ENCODE measurements around the gene CYGB.

The CYGB gene

GRCh38 chr17:76537578-76538280, at the start of gene CYGB:
Gene CYGB (minus strand): TSS chr17:76537709. CDS start chr17:76537542, 167 bp downstream.
- no peak for DNase-seq

DNA sequence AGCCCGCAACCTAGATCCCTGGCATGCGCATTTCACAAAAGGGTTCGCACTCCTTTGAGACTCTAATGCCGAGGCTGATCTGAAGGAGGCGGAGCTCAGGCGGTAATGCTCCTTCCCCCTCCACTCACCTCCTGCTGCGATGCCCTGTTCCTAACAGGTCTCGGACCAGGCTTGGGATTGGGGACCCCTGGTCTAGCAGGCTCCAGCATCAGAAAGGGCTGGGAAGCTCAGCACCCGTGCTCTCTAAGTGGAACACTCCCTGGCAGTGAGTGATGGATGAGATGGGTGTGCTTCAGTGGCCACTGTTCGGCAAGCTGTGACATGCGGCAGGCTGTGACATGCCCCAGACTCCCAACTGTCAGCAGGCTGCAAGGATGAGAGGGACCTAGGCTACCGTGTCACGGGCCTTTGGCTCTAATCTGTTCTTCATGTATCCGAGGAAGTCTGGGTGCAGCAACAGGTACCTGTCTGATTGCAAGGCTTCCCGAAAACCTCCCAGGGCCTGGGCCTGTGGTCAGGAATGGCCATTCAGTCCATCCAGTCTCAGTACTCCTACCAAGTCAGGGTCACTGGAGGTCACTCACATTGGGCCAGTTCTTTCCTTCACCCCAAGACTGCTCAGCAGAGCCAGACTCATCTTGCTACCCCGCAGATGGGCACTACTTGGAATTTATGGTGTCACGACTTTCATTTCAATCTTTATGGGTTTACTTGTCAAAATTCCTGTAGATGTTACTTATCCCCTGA, 49.4 kb upstream of the CYGB start:
- DNase-seq: no peak

DNA sequence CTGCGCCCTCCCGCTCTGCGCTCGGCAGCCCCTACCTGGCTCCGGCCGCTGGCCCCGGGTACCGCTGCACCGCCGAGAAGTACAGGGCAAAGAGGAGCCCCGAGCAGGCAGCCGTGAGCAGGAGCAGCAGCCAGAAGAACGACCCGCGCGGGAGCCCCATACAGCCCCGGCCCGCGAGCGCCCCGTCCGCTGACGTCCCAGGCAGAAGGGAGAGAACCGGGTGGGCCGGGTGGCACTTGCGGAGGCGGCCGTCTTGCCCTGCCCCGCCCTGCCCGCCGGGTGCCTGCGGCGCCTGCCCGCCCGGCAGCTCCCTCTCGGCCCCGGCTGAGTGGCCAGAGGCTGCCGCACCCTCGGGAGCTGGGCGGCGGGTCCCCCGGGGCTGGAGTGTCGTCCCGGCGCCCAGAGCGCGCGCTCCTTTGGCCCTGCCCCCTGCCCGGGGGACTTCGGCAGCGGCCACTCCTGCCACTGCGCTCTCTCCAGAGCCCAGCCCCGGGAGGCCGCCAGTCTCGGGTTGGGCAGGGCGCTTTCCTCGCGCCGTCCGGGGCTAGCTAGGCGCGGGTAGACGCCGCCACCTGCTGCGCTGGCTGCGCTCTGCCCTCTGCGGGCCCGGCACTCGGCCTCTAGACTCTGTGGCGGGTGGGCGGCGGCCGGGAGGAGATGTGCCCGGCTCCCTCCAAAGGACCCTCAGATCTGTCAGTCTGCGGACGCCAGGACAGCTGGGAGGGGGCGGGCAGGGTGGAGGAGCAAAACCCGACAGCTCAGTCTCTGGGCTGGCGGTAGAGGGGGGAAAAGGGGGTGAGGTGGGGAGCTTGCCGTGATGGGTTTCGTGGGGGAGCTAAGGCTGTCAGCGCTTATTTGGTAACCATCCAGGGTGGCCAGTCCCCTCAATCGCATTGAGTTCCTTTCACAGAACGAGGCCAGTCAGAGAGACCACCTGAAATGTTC, 48.4 kb upstream of the CYGB start, which contains the start of gene ST6GALNAC2:
ST6GALNAC2 (minus strand) TSS at position 212 of the 945 bp plus-strand sequence; CDS start at position 160, 52 bp downstream.
- no peak for DNase-seq

DNA sequence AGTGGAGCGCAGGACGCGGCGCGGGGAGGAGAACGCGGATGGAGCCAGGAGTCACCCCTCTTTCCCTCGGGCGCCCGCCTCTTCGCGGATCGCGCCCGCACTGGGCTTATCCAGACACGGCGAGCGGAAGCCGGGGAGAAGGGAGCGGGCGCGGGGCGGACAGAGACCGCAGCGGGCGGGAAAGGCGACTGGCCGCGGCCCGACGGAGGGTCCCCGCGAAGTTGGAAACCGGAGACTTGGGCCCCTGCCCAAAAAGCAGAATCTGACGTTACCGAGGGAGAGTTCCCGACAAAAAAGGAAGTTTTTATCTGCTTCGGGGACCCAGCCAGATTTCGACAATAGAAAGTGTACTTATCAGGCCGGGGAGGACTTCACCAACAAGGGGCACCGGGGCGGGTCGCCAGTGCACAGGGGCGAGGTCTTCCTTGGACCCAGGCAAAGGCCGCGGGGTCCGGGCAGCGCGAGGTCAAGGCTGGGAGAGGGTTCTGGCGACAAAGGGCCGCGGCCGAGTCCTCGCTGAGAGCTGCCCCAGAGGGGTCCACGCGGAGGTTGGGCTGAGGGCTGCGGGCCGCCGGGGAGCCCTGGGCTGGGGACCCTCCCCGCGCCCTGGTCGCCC, 47.6 kb upstream of the CYGB start:
- no peak for DNase-seq

GRCh38 chr17:76584427-76585032, 47.0 kb upstream of the CYGB start:
- no peak for DNase-seq

- no peak for DNase-seq
Observed at GRCh38 chr17:76582660-76583059, 45.2 kb upstream of the CYGB start.

- DNase-seq: no peak
Observed at GRCh38 chr17:76581515-76581914, 44.0 kb upstream of the CYGB start.

DNA sequence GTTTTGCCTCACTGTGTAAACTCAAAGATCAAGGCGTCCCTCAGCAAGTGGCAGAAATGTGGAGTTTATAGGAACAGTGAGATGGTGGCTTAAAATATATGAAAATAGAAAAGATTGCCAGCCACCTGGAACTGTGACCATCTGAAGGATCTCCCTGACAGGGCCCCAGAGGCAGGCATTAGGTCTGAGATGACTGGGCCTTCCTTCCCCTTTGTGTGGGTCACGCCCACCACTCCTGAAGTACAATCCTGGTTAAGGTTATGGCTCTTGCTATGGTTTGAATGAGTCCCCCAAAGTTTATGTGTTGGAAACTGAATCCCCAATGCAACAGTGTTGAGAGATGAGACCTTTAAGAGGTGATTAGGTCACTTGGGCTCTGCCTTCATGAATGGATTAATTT, 41.8 kb upstream of the CYGB start:
- no peak for DNase-seq

- no peak for DNase-seq
Observed at GRCh38 chr17:76578376-76578775, 40.9 kb upstream of the CYGB start.

- DNase-seq: no peak
Observed at GRCh38 chr17:76577876-76578275, 40.4 kb upstream of the CYGB start.

- DNase-seq: no peak
Observed at GRCh38 chr17:76576189-76576588, 38.7 kb upstream of the CYGB start.

- DNase-seq: no peak
Observed at GRCh38 chr17:76575570-76575969, 38.1 kb upstream of the CYGB start.

GRCh38 chr17:76574166-76574565, 36.7 kb upstream of the CYGB start:
- DNase-seq: no peak

DNA sequence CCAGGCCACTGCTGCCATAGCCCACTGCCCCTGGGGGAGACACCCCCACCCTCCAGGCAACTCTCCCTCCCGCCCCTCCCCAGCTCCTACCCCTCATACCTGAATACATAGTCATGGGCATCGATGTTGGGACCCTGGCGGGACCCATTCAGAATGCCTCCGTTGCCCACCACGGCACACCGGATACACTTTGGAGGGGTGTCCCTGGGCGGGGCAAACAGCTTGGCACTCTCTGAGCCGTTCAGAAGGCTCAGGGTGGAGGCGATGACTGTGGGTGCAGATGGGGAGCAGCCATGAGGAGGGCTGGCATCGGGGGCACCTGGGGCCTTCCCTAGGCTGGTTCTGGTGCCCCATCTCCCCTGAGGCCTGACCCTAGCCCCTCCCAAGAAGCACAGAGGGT, 35.6 kb upstream of the CYGB start:
- no peak for DNase-seq

- DNase-seq: no peak
Observed at GRCh38 chr17:76572201-76572910, 34.8 kb upstream of the CYGB start.

- DNase-seq: no peak
Observed at GRCh38 chr17:76570877-76571471, 33.5 kb upstream of the CYGB start.

- DNase-seq: no peak
Observed at GRCh38 chr17:76570457-76570856, 32.9 kb upstream of the CYGB start.

DNA sequence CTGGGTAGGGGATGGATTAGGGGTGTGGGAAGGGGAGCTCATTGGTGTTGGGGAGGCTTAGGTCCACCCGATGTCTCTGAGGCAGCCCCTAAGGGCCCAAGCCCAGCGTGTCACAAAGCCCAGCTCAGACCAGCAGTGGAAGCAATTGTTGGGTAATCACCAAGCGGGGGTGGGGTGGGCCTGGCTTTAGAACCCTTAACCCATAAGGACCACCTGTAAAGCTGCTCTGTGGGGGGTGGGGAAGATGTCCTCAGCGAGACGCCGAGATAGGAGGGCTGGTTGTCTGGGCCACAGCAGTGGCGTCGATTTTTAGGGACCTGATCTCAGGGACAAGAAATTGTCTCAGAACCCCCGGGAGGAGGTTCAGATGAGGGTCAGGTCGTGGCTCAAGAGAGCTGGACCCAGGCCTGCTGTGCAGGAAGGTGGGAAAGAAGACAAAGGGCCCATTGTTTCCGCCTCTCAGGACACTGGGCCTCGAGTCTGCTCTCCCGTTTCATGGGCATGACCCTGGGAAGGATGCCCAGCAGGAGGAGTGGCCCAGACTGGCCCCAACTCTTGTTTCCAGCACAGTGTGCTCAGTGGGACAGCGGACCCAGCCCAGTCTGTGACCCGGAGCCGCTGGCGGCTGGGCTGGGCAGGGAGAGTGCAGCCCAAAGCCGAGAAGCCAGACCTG, 32.2 kb upstream of the CYGB start:
- no peak for DNase-seq

DNA sequence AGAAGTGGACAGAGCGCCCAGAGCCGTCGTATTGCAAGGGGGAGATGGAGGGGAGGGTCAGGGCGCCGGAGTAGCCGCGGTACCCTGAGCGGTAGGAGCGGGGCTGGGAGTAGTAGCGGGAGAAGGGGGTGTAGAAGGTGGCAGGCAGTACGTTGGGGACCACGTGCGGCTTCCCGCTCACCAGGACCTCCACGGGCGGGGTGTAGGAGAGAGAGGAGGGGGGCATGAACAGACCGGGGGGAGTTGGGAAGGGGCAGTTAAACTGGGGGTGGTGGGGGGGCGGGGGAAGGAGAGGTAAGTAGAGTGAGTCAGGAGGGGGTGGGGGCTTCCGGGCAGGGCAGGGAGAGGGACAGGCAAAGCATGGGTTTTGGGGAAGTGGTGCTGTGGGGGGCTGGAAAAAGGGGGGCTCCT, 31.3 kb upstream of the CYGB start:
- DNase-seq: no peak

GRCh38 chr17:76567634-76568432, 30.3 kb upstream of the CYGB start:
- DNase-seq: no peak
